HL-60/S4 treated with retinoic acid at 250 ng/mL for 4 days and 3 days (cell line): ENCODE measurements around the gene MARCHF2.

Experiments used
- in situ Hi-C: fragments of 300-500 bp; cut with MboI; formaldehyde crosslinking; loops from 2 replicates; pipeline ENCODE4 v1.7.0; 2022; ENCODE audit warnings: low sequenced_read_pairs

Gene MARCHF2

DNA sequence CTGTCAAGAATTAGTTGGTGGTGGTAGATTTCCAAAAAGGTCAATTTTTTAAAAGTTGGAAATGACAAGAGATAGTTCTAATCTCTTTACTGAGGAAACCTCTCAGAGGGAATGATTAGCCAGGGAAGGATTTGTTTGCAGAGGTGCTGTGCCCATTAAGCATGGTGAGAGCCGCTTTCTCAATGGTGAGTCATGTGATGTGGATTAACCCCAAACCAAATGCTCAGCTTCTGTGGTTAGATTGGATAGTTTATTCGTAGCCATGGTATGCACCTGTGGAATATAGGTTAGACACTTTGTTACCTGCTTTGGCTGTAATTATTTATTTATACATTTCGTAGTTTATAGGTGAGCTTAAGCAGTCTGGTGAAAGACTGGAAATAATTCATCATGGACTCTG, 38.8 kb downstream of the MARCHF2 start:
- in situ Hi-C loops = no loop called here

DNA sequence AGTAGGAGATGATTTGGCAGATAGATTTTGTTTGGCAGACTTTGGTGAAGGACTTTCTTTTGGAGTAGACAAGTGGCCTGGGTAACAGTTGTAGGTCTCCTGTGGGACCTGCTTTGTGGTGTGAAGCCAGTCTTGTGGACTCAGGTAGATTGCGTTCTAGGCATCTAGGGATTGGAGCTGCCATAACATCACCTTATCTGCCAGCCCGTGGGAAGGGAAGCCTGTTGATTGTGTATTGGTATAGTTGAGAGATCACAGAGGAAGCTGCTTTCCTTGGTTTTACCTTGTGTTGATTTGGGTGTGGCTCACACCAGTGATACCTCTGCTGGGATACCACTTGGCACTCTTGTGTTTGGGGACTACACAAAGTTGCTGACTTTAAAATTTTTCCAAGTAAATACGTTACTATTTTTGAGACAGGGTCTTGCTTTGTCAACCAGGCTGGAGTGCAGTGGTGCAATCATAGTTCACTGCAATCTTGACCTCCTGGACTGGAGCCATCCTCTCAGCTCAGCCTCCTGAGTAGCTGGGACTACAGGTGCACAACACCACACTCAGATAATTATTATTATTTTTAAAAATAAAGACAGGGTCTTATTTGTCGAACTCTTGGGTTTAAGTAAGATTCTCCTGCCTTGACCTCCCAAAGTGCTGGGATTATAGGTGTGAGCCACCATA, 39.5 kb downstream of the MARCHF2 start:
- in situ Hi-C loops = no loop called here

DNA sequence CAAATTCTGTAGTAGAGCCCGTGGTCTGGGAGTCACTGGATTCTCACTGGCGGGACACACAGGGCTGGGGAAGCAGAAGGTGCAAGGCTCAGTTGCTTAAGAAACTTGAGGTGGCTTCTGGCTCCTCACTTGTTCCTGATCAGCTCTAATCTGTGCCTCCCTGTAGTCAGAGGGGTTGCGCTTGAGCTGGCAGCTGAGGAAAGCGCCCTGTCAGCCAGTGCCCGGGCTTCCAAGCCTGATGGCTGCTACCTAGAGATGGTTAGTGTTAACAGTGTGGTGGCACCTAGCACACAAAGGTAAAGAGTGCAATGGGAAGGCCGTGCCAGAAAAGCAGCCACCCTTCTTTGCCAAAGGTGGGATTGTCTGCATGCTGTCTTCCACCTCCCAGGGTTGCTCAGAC, 40.5 kb downstream of the MARCHF2 start:
- in situ Hi-C loops = no loop called here

DNA sequence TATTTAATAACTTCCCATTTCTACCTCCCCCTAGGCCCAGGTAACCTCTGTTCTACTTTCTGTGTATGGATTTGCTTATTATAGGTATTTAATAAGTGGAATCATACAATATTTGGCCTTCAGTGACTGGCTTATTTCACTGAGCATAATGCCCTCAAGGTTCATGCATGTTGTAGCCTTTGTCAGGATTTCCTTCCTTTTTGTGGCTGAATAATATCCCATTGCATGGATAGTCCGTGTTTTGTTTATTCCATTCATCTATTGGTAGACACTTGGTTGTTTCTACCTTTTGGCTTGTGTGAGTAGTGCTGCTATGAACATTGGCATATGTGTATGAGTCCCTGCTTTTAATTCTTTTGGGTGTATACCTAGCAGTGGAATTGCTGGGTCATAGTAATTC, 41.1 kb downstream of the MARCHF2 start:
- in situ Hi-C loops = no loop called here

DNA sequence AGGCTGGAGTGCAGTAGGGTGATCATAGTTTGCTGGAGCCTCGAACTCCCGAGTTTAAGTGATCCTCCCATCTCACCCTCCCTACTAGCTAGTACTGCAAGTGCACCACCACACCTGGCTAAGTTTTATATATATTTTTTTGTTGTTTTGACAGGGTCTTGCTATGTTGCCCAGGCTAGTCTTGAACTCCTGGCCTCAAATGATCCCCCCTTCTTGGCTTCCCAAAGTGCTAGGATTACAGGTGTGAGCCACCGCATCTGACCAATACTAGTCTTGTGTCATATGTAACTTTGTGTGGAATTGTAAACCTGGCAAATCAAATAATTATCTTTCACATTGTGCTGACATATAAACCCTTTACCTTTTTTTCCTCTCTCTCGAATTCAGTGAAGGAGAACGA, 41.9 kb downstream of the MARCHF2 start:
- in situ Hi-C loops = no loop called here

DNA sequence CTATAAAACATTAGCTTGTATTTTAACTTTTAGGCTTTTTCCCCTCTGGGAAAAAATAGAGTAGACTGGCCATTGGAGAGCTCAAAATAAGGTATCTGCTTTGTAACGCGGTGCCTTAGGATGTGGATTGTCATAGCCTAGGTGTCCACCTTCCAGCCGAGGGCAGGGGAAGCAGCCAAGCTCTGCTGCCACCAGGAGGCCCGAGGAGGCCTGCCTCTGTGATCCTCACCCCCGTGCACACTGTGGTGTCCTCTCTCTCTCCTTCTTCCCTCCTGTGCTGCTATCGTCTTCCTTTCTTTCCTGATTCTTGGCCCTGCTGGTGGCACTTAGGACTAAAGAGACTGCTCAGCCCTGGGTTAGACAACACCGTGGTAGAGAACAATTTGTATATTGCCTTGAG, 43.0 kb downstream of the MARCHF2 start:
- in situ Hi-C loops = no loop called here

DNA sequence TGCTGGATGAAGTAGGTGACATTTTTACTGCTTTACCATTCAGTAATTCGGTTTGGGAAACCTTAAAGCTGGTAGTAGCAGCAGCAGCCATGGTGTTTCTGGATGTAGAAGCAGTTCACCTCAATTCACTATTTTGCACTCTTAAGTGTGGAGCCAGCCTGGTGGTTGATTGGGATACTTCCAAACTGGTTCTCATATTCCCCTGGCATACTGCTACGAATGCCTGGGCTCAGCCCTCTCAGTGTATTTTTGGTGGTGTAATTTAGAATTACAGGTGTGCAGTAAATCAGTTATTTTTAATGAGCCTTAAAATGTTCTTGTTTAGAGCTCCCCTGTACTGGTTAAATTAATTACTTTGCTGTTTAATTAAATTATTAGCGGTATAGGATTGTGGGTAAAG, 44.1 kb downstream of the MARCHF2 start:
- in situ Hi-C loops = no loop called here

DNA sequence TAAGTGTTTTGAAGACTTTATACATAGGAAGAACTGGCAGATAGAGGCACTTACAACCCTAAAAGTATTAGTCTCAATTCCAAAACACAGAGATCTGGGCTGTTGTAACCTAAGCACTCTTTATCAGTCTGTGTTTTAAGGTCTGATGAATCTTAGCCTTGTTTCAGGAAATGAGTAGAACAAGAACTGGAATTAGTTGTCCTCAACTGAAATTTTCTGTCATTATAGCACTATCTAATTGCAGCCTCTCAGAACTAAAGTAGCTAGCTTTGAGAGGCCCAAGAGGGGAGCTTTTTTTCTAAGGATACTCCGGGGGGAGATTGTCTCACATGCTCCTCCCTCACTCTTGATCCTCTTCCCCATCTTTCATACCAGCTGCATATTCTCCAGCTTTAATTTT, 44.7 kb downstream of the MARCHF2 start:
- in situ Hi-C loops = no loop called here

DNA sequence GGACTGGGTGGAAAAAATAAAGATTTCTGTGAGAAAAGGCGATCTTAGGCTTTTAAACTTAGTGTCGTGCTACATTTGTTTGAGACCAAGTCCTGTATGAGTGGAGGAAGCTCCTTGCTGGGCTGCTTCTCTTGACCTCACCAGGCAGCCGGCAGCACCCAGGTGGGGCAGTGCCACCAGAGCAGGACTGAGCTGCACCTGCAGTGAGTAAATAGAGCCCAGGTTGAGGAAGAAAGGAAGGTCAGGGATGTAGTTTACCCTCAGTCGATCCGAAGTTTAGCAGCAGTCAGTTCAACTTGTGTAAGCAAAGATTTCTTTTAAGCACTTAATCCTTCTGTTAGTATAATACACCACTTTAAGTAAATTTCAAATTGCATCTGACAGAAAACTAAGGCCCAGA, 45.3 kb downstream of the MARCHF2 start:
- in situ Hi-C loops = no loop called here

DNA sequence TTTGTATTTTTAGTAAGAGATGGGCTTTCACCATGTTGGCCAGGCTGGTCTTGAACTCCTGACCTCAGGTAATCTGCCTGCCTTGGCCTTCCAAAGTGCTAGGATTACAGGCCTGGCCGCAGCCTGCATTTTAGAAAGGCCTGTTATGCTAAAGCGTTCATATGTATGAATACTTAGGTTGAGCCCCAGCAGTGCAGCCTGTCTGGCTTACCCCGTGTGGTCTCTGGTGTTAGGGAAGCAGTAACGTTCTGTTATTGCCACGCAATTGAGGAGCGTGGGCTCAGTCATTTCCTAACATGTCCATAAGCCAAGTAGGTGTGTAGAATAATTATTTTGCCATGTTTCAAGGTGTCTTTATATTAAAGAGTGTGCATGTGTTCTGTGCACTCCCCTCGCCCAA, 46.0 kb downstream of the MARCHF2 start:
- in situ Hi-C loops = no loop called here

DNA sequence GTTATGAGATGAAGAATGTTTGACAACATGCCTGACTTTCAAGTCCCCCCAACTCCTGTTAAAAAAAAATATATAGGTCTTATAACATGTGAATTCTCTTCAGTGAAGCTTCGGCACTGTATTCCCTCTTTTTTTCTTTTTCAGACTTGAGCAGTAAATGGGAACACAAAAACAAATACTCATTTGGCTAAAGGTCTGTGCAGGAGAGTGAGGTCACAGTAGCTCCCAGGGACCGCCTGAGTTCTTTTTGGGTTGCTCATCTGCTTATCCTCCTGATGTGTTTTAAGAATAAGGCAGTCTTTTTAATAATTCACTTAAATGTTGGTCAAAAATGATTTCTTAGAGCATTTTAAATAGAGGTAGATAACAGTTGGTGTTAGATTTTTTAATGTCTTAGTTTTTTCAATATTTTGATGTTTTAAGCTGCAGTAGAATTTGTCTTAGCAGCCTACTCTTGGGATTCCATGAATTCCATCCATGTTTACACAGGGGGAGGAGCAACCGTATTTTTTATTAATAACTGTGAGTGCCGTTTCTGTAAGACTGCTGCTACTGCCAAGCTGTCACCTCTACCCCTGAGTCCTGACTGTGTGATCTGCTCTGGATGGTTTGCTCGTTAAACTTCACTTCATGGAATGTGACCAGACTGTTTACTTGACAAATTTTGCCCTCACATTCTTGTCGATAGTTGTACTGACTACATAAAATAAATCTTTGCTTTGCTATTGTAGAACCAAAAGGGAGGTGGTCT, 46.6 kb downstream of the MARCHF2 start:
- in situ Hi-C loops = no loop called here

DNA sequence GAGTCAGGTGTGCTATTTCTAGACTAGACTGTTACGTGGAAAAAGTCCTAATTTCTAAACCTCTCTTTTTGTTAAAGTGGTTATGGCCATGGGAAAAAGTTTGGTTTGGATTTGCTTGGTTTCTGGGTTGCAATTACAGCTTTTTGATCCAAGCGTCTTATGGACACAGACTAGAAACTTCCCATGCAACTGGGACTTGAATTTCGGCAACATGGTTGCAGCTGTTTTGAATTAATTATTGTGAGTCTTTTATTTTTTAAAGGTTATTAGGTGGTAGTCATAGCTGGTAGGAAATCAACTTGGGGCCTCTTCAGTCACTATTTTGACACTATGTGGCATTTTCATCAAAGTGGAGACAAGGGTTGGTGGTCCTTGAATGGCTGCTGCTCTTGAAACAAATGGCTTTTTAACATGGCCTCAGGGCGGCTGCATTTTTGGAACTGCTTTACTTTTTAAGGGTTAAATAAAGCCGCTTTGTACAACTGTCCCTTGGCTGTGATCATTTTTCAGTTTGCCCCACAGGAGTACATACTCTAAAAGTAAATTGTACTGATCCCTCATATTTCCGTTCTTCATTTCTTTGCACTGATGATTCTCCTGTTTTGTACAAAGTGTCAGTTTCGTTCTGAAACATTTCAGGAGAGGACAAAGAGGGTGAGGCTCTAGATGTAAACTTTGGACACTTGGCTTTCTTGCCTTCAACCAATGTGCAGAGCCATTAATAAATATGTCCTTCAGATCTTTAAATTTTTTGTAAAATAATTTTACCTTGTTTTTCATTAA, 47.6 kb downstream of the MARCHF2 start:
- in situ Hi-C loops = no loop called here

DNA sequence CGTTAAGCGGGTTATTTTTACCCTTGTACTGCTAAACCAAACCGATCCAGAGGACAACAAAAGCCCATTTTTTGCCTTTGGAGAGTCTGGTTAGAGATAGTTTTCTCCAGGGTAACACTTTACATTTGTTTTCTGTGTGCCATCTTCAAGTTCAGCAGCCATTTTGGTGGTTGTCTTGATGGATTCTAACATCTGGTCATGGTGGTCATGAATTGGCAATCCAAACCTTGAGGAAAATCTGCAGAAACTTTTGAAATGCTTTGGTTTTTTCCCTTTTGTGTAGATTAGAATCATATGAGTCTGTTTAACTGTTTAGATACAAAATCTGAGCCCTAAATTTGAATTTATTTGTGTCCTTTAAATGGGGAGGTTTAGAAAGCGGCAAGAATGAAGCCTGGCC, 48.3 kb downstream of the MARCHF2 start:
- in situ Hi-C loops = no loop called here

DNA sequence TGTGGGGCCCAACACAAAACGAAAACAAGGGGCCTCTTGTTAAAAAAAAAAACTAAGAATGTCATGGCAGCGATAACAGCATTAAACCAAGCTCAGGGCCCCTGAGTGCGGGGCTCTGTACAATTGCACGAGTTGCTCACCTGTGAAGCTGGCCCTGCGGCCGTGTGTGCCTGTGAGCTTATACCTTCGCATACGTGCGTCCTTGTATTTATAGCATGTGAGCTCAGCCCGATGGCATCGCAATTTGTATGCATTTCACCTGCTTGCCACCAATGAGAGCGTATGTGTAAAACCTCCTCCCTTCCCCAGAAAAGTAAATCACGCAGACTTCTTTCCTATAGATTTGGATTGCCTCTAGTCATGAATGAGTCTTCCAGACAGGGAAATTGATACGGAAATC, 48.8 kb downstream of the MARCHF2 start:
- in situ Hi-C loops = no loop called here

DNA sequence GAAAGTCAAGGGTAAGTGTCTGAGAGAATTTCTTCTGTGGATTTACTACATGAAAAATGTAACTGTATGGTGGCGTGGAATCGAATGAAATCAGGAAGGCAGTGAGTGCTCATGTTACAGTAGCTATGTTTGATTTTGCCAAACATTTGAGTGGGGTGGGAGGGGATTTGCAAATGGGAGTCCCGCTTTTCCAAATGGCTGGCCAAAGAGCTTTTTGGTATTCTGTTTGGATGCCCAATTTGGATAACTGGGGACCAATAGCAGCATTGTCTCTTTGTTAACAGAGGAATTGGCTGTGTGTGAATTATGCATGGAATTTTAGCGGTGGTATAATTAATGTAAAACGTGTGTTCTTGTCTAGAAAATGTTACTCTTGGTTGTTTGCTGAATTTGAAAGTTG, 49.5 kb downstream of the MARCHF2 start:
- in situ Hi-C loops = no loop called here

DNA sequence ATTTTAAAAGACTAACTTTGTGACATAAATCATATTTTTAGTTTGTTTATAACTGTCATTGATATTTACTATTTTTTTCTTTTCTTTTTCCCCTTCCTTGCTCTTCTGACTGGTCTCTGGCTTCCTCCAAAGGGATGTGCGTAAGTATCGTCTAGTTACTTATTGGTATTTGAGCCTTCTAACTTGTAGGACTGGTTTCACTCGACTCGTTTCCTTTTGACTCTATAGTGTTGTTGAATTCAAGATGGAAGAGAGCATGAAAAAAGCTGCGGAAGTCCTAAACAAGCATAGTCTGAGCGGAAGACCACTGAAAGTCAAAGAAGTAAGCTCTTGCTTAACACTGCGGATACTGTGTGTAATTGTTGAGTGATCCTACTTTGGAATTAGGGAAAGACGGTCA, 50.3 kb downstream of the MARCHF2 start:
- in situ Hi-C loops = no loop called here

DNA sequence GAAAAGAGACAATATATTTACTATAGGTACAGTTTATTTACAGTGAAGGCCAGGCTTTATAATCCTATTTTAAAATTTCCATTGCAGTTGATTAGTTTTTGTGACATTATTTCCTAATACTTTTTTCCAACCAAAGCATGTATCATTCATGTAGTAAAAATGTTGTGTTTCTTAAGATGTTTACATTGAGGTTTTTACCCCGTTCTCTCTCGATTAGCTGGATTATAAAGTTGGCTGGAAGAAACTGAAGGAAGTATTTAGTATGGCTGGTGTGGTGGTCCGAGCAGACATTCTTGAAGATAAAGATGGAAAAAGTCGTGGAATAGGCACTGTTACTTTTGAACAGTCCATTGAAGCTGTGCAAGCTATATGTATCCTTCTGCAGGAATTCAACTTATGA, 52.9 kb downstream of the MARCHF2 start:
- in situ Hi-C loops = no loop called here

DNA sequence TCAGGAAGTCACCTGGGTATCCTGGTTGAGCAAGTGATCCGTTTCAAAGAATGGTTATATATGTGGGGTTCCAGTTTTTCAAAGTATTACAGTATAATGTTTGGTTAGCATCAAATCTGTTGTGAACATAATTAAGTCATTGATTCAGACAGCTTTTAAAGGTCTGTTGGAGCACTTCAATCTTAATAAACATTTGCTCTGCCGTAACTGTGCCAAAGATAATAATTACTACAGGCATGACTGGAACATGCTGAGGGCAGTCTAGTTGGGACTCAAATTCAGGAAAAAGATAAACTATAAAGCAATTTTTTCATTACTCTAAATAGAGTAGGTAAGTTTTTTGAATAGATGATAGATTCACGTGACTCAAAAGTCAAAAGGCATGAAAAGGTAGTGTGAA, 55.0 kb downstream of the MARCHF2 start:
- in situ Hi-C loops = no loop called here

DNA sequence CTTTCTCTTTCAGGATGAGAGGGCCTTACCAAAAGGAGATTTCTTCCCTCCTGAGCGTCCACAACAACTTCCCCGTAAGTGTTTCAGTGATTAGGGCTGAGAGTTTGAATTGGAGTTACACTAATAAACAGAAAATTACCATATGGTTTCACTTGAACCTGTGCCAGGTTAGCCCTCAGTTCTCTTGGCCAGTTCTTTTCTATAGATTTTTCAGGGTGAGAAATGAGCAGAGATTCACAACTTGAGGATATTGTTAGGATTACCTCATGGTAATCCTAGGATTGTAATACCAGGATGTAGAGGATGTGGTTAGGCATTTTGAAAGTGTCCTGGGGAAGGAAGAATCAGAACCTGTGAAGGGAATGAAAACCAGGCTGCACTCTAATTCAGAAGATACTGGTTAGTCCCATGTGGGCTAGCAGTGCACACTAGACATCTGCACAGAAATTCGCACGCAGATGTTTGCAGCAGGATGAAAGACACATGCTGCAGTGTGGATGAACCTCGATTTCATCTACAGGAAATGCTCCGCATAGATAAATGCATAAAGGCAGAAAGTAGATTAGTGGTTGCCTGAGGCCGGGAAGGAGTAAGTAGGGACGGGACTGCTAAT, 55.8 kb downstream of the MARCHF2 start:
- in situ Hi-C loops = no loop called here

DNA sequence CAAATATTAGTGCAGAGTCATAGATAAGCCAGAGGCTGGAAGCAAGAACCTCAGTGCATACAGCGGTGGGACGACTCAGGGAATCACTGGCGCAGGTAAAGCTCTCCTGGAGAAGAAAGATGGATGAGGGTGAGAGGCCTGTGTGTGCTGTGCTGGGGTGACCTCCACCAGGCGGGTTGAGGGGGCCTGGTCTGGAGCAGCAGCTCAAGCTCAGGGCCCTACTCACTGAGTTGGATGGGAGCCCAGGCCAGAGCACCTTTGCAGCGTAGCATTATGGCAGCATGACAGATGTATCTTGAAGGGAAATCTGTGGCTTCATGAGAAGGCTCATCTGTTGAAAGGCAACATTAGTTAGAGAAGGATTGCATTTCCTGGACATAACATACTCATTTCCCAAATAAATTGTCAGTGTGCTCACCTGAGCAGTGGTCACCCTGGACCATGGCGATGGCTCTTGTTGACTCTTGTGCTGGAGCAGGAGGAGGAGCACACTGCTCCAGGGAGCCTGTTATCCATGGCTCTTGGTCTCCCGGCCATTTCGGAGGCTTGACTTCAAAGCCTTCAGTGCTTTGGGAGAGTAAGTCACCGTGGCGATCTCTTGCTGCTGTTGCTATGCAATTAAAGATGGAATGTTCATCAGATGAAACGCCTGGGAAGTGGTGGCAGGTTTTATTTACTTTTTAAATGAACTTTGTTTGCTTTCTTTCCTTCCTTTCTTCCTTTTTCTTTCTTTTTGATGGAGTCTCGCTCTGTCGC, 56.7 kb downstream of the MARCHF2 start:
- in situ Hi-C loops = no loop called here
